ENCODE measurements around the gene ZFP90.

DNA sequence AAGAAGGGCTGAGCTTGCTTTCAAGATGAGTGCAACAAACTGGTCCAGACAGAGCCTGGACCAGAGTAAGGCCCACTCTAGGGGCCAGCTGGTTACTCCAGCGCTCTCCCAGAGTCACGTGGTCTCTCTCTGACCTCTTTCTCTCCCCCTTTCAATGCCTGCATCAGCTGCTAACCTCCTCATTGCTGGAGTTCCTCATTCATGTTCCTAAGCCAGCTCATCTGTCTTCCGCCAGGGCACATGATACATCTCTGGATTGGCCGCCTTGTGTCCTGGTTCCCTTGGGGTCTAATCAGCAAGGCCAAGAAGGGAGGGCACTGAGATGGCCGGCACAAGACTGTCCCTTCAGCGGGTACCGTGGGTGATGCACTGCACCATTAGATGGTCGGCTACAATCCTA lies 26.9 kb upstream of the ZFP90 start:
- TF ChIP-seq, protein P1, sequence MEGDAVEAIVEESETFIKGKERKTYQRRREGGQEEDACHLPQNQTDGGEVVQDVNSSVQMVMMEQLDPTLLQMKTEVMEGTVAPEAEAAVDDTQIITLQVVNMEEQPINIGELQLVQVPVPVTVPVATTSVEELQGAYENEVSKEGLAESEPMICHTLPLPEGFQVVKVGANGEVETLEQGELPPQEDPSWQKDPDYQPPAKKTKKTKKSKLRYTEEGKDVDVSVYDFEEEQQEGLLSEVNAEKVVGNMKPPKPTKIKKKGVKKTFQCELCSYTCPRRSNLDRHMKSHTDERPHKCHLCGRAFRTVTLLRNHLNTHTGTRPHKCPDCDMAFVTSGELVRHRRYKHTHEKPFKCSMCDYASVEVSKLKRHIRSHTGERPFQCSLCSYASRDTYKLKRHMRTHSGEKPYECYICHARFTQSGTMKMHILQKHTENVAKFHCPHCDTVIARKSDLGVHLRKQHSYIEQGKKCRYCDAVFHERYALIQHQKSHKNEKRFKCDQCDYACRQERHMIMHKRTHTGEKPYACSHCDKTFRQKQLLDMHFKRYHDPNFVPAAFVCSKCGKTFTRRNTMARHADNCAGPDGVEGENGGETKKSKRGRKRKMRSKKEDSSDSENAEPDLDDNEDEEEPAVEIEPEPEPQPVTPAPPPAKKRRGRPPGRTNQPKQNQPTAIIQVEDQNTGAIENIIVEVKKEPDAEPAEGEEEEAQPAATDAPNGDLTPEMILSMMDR (conservative IDR thresholded peaks at IDR 0.05) = no peak
- TF ChIP-seq ZFX (IDR thresholded peaks at IDR 0.05) = no peak
